Stomach (tissue), 9 donors: ENCODE data around the gene RBM8A. TPM values are rescaled to one million over a fixed set of nuclear protein-coding genes. Genes with fewer than 3 reads are reported as not detected.

Experiments used
- DNase-seq, 2 donors: peaks; one replicate each; pipeline versions ENCODE4 v3.0.0 to v3.0.0-alpha.2; 2013 to 2019
- H3K27ac ChIP-seq, 5 donors: fragments of 200-600 bp in 4 of 5; sonication (generic) in 4 of 5; one replicate each; pipeline ENCODE4 v1.5.1; 2013 to 2019; ENCODE audit warnings: mild to moderate bottlenecking in 1 of 5, moderate library complexity in 1 of 5
- H3K27me3 ChIP-seq, 3 donors: fragments of 200-600 bp; sonication (generic); one replicate each; pipeline ENCODE4 v1.5.1; 2017 to 2019; ENCODE audit warnings: mixed run types in 1 of 3
- H3K36me3 ChIP-seq, 4 donors: fragments of 200-600 bp; sonication (generic); 1 replicate in 3 of 4; 2 replicates in 1 of 4; pipeline ENCODE4 v1.5.1; 2016 to 2019
- H3K4me1 ChIP-seq, 4 donors: fragments of 200-600 bp; sonication (generic); one replicate each; pipeline ENCODE4 v1.5.1; 2016 to 2019
- H3K4me3 ChIP-seq, 4 donors: fragments of 200-600 bp; sonication (generic) in 3 of 4; one replicate each; pipeline ENCODE4 v1.5.1; 2016 to 2019; ENCODE audit warnings: mild to moderate bottlenecking in 1 of 4
- H3K9me3 ChIP-seq, 4 donors: fragments of 200-600 bp; sonication (generic); one replicate each; pipeline ENCODE4 v1.5.1; 2016 to 2019
- CTCF ChIP-seq, 7 experiments: fragments of 450-650 bp in 4 of 7; fragments of 200-600 bp in 3 of 7; sonication (generic) in 3 of 7; IDR thresholded peaks; one replicate each; pipeline ENCODE4 v1.5.1; 2016 to 2019; ENCODE audit warnings: antibody characterized with exemption in 7 of 7, control low read depth in 2 of 7, mild to moderate bottlenecking in 1 of 7
- EP300 ChIP-seq: sonication (generic); formaldehyde crosslinking; IDR thresholded peaks from one replicate; pipeline ENCODE4 v1.6.1; 2017; ENCODE audit warnings: antibody characterized with exemption
- POLR2A ChIP-seq, 4 donors: fragments of 450-650 bp; IDR thresholded peaks; one replicate each; pipeline ENCODE4 v1.6.1; 2016; ENCODE audit warnings: antibody characterized with exemption in 4 of 4, control low read depth in 2 of 4, mild to moderate bottlenecking in 1 of 4, moderate library complexity in 1 of 4
- POLR2AphosphoS5 ChIP-seq, 3 donors: sonication (generic); formaldehyde crosslinking; IDR thresholded peaks; one replicate each; pipeline ENCODE4 v1.6.1; 2016; ENCODE audit warnings: antibody characterized with exemption in 3 of 3
- WGBS, 5 donors: extraction: QIAGEN DNeasy Blood & Tissue Kit in 3 of 5; methylation state at CpG; one replicate each; pipeline versions ENCODE4 v1.1.5 to v1.1.7; 2013 to 2018; 5-methylcytosine and 5-hydroxymethylcytosine counted together
- intact Hi-C: fragments of 100-400 bp; cut with DNase I; formaldehyde crosslinking; loops from one replicate; pipeline ENCODE4 v1.15.1; 2023; ENCODE audit warnings: low total_unique reads
- polyA plus RNA-seq, 3 donors: library from polyadenylated mRNA; stranded (reverse); fragments of 200-250 nt; gene quantifications; one replicate each; pipeline ENCODE4 v1.2.3, GENCODE V29; 2013
- total RNA-seq, 5 donors: library from RNA; depleted of rRNA; stranded (reverse); fragments of >200 nt; gene quantifications; one replicate each; pipeline versions ENCODE4 v1.1.0 to v1.2.3, GENCODE V29; 2014 to 2016
- donor health status: healthy with polysubstance abuse.
- donor health status: Bipolar disorder and iron deficiency.
- donor health status: healthy.

Gene RBM8A
- total and polyA plus RNA-seq, 8 donors, result 9.3 to 113 (median 77.4) TPM

- Histone ChIP-seq H3K27ac (peak overlapping the region in 1 of 5 donors; percentile 69), H3K27me3 (no peaks in the 10 kb centered on the region), H3K4me3 (no peak overlapping the region), H3K4me1 (peaks cover 0 to 48% (median 22%) of the 10 kb centered on the region in 4 donors), H3K9me3 (no peaks in the 10 kb centered on the region), H3K36me3 (peaks cover 0 to 26% (median 19%) of the 10 kb centered on the region in 4 donors)
- WGBS, 5 donors, result 87 to 96% (median 91%) methylated on average over 4 of the region's 4 CpGs
- TF ChIP-seq POLR2AphosphoS5 (IDR thresholded peaks at IDR 0.05) (peak in 2 of 3 donors; percentile 14 to 16), POLR2A (IDR thresholded peaks at IDR 0.05) (no peak), EP300 (peak; percentile 69), CTCF (IDR thresholded peaks at IDR 0.05) (no peak)
- DNase-seq, result no peak
- intact Hi-C loops, result no loop called here
Observed at GRCh38 chr1:145949219-145949618, 21.9 kb upstream of the RBM8A start.

GRCh38 chr1:145947551-145947950 lies 20.3 kb upstream of the RBM8A start:
- intact Hi-C loops, result no loop called here
- WGBS, 5 donors, result 73 to 85% (median 81%) methylated on average over 4 of the region's 4 CpGs
- H3K27me3 ChIP-seq, result no peaks in the 10 kb centered on the region
- TF ChIP-seq POLR2AphosphoS5 (IDR thresholded peaks at IDR 0.05) (no peak), POLR2A (IDR thresholded peaks at IDR 0.05) (no peak), CTCF (IDR thresholded peaks at IDR 0.05) (no peak), EP300 (no peak)
- no peak overlapping the region for H3K4me3 ChIP-seq
- H3K4me1 ChIP-seq, result peaks cover 0 to 39% (median 18%) of the 10 kb centered on the region in 4 donors
- H3K27ac ChIP-seq, result peak overlapping the region in 1 of 5 donors; percentile 69
- H3K36me3 ChIP-seq, result peaks cover 0 to 41% (median 31%) of the 10 kb centered on the region in 4 donors
- no peaks in the 10 kb centered on the region for H3K9me3 ChIP-seq
- no peak for DNase-seq

GRCh38 chr1:145946477-145946986 lies 19.2 kb upstream of the RBM8A start:
- H3K36me3 ChIP-seq, result peaks cover 0 to 51% (median 40%) of the 10 kb centered on the region in 4 donors
- H3K27ac ChIP-seq, result peak overlapping the region in 1 of 5 donors; percentile 69
- H3K27me3 ChIP-seq, result no peaks in the 10 kb centered on the region
- WGBS, 5 donors, result 82 to 94% (median 92%) methylated on average over 4 of the region's 4 CpGs
- no peak for DNase-seq
- H3K9me3 ChIP-seq, result no peaks in the 10 kb centered on the region
- TF ChIP-seq CTCF (IDR thresholded peaks at IDR 0.05) (no peak), POLR2AphosphoS5 (IDR thresholded peaks at IDR 0.05) (no peak), POLR2A (IDR thresholded peaks at IDR 0.05) (no peak), EP300 (no peak)
- no peak overlapping the region for H3K4me3 ChIP-seq
- H3K4me1 ChIP-seq, result peaks cover 0 to 32% (median 14%) of the 10 kb centered on the region in 4 donors
- intact Hi-C loops, result no loop called here

GRCh38 chr1:145944532-145944931 lies 17.2 kb upstream of the RBM8A start:
- TF ChIP-seq POLR2AphosphoS5 (IDR thresholded peaks at IDR 0.05), result no peak
- TF ChIP-seq POLR2A (IDR thresholded peaks at IDR 0.05), result no peak
- no peak for TF ChIP-seq EP300
- TF ChIP-seq CTCF (IDR thresholded peaks at IDR 0.05), result no peak
- intact Hi-C loops, result no loop called here
- WGBS, 5 donors, result 74 to 96% (median 89%) methylated on average over 3 of the region's 3 CpGs

More at GRCh38 chr1:145944532-145944931, 17.2 kb upstream of the RBM8A start:
- H3K36me3 ChIP-seq, result peaks cover 0 to 62% (median 47%) of the 10 kb centered on the region in 4 donors
- H3K9me3 ChIP-seq, result no peaks in the 10 kb centered on the region
- H3K27me3 ChIP-seq, result no peaks in the 10 kb centered on the region
- no peak overlapping the region for H3K4me3 ChIP-seq
- no peak overlapping the region for H3K27ac ChIP-seq
- DNase-seq, result no peak
- H3K4me1 ChIP-seq, result peaks cover 0 to 12% (median 5%) of the 10 kb centered on the region in 4 donors
